GM19372 (cell line): ENCODE measurements around the gene RPS21.

ENCODE experiments used
- ATAC-seq: cut with Tn5 transposase; IDR thresholded peaks from one replicate; pipeline ENCODE4 v1.9.1; 2021; ENCODE audit warnings: mild to moderate bottlenecking, low read depth, moderate library complexity; ENCODE audit not compliant: unreplicated experiment

RPS21 gene

DNA sequence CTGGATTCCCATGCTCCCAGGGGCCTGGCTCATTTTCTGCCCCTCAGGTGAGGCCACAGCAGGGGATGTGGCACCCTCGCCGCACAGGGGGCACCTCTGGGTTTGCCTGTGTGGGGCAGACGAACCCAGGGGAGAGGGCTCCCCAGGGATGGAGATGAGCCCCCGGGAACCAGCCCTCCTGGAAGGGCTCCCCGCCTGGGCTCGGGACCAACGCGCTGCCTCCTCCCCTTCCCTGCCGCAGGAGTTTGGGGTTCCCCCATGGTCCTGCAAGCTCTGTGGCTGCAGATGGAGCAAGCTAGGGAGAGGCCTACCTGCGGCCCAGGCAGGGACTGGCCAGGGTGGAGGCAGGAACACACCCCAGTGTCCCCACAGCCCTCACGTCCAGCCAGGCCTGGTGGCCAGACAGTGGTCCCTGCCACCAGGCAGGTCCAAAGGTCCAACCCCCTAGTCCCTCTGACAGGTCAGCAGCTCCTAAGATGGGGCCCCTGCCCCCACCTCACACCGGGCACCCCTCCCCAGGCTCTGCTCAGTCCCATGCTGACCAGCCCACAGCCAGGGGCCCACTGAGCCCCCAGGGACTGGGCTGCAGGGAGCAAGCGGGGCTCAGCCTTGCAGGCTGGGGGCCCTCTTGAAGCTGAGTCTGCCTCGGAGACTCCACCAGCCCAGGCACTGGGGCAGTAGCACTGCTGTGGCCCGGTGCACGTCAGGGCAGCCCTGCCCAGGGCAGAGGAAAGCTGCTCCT is 33.4 kb upstream of the RPS21 start:
- no peak for ATAC-seq

DNA sequence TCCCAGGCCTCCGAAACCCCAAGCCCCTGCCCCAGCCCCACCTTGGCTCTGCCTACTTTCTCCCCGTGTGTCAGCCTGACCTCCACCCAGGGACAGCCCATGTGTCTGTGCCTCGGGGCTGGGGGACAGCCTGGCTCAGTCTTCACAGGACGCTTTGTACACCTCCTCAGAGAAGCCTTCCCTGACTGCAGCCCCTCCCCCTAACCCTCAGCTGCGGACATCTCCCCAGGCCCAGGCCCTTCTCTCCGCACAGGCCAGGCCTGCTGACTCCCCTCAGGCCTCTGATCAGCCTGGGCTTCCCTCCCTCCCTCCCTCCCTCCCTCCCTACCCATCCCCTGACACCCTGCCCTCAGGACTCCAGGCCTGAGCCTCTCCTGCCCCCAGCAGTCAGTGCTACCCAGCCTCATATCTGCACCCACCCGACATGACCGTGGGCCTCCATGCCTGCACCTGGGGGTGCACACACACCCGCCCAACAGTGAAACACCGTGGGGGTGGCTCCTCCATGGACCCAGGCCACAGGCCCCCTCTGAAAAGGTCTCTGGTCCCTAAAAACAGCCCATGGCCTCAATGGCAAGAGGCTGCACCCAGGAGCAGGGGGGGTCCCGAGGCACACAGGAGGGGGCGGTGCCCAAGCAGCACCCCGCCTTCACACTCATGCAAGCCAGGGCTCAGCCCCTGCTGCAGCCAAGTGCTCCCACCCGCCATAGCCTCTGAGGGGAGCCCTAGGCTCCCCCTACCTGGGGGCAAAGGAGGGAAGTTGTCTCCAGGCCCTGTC is 32.7 kb upstream of the RPS21 start:
- ATAC-seq, result no peak

DNA sequence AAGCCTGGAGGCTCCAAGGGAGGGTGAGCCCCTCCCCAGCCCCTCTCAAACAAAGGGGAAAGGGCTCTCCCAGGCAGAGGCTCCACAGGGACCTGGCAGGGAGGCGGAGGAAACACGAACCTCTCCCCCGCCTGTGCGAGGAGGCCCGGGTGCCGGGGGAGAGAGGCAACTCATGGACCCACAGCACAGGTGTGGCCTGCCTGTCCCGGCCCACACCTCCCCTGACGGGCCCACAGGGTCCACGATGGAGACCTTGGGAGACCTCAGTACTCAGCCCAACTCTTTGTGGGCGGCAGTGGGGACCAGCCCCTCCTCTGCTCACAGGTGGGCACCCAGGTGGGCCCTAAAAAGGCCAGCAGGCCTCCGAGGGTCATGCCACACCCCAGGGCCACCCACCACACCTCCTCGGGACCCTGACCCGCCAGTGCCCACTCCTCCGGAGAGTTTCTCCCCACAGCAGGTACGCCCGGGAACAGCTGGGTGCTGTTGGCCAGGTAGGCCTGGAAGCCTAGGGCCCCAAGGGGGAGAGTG is 32.0 kb upstream of the RPS21 start:
- ATAC-seq, result no peak

DNA sequence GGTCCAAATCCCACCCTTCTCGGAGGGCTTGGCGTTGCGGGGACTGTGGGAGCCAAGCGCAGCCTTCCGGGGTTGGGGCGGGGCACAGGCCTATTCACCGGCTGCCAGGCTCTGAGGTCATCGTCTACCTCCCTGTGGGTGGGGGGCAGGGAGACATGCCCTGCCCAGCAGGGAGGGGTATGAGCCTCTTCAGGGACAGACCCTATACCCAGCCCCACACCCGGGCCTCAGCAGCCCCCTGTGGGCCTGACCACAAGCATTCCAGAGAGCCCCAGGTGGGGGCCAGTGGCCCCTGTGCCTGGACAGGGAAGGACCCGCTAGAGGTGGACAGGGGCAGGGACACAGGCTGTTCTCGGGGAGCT is 31.4 kb upstream of the RPS21 start:
- ATAC-seq, result no peak

GRCh38 chr20:62355878-62356588 is 30.9 kb upstream of the RPS21 start:
- ATAC-seq, result no peak

DNA sequence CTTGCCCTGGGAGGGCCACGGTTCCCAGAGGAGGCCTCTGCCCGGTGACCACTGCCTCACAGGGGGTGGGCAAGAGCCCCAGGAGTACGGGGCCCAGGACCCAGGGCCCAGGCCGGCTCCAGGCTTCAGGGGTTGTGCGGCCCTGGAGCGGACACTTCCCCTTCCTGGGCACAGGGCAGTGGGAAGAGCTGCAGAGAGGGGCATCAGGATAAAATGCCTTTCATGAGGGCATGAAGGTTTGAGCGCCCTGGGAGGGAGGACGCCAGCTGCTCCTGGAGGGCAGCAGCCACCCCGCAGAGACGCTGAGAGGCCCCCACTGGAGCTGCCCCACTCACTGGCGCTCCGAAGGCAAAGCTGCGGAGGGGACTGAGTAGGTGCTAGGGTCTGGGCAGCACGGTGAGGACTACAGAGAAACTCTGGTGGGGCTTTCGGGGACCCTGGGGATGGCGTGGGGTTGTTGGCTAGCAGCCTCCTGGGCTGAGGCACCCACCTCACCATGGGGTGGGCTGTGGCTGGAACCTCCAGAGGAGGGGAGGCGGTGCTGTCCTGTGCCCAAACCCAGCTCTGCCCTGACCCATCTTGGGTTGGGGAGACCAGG is 30.2 kb upstream of the RPS21 start:
- ATAC-seq, result no peak

- no peak for ATAC-seq
Observed at GRCh38 chr20:62357187-62357667, 29.7 kb upstream of the RPS21 start.

- no peak for ATAC-seq
Observed at GRCh38 chr20:62357681-62358080, 29.2 kb upstream of the RPS21 start.

DNA sequence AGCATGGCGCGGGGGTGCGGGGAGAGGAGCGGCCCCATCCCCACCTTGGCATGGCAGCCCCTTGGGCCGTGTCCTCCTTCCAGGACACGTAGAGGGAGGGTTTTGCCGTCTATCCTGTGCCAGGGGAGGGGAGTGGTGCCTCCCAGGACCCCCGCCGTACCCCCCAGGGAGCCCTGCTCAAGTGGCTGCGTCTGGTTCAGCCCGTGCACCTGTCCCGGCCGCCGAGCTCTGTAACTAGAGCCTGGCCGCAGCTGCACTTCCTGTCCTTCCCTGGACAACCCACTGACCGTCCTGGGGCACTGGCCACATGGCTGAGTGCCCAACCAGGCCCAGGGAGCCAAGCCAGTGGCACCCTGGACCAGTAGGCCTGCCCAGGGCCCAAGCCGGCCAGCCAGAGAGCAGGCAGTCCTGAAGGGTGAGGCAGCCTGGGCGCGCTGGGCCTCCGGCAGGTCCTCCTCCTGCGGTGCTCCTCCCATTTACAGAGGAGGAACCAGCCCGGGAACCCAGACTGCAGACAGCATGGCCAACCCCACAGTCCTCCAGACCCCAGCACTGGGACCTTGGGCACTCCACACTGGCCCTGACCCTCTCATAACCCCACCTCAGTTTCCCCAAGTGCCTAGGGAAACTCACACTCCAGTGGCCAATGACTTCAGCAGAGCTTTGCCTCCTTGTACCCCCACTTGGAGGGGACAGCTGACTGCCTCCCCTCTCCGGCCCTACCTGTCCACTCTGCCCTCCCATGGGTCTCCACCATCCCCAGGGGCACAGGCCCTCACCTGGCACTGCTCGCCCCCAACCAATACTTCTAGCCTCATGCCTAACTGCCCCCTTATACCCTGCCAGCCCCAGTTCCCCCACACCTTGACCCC is 28.5 kb upstream of the RPS21 start:
- no peak for ATAC-seq

DNA sequence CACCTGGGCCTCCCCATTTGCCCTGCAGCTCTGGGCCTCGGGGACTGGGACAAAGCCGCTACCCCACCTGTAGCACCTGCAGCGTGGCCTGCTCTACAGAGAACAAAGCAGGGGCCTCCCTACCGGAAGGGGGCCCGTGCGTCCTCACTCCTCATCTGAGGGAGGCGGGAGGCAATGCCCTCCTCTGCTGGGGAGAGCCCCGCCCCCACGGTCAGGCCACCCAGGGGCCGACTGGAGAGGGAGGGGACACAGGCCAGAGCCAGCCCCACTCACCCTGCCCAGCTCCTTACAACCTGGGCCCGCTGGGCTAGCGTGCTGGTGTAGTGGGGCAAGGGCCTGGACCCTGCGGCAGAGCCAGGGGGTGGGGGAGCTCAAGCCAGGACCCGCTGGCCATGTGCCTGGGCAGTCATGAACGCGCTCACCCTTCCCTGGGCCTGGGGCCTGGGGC is 27.8 kb upstream of the RPS21 start:
- ATAC-seq, result no peak

DNA sequence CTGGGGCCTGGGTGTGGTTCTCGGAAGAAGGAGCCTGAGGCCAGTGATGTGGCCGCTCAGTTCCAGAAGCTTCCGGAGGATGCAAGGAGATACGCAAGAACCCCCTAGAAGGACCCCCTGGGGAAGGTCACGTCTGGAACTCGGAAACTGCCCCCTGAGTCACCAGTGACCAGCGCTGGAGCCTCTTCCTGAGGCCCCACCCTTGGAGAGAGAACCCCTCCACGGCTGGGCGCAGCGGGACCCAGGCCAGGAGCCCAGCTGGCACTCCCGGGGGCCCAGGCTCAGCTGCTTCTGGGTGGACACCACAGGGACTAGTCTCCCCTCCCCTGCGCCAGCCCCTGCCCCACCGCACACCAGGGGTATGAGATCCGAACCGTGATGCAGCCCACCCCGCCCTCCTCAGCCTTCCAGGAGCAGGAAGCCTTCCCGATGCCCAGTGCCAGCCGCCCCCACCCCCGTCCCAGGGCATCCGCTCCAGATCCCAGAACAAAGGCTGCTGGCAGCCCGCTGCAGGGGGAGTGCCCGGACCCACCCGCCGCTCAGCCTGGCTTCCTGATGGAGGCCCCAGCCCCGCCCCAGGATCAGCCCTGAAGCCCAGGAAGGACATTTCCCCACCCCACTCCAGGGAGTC is 27.3 kb upstream of the RPS21 start:
- ATAC-seq, result no peak

- ATAC-seq, result no peak
Observed at GRCh38 chr20:62360854-62361798, 25.8 kb upstream of the RPS21 start.

GRCh38 chr20:62361799-62362589 is 24.9 kb upstream of the RPS21 start:
- ATAC-seq, result no peak

DNA sequence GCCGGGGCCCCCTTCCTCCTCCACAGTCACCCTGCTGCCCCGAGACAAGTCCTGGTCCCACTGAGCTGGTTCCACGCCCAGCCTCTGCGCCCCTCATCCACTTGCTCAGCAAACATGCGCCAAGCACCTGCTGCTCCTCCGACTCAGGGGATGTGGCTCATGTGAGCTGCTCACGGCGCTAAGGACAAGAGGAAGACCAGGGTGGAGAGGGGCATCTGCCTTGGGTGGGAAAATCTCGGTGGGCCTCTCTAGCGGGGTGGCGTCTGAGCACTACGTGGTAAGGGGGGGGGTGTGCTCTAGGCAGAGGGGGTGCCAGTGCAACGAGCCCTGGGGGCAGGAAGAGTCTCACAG is 24.3 kb upstream of the RPS21 start:
- no peak for ATAC-seq

DNA sequence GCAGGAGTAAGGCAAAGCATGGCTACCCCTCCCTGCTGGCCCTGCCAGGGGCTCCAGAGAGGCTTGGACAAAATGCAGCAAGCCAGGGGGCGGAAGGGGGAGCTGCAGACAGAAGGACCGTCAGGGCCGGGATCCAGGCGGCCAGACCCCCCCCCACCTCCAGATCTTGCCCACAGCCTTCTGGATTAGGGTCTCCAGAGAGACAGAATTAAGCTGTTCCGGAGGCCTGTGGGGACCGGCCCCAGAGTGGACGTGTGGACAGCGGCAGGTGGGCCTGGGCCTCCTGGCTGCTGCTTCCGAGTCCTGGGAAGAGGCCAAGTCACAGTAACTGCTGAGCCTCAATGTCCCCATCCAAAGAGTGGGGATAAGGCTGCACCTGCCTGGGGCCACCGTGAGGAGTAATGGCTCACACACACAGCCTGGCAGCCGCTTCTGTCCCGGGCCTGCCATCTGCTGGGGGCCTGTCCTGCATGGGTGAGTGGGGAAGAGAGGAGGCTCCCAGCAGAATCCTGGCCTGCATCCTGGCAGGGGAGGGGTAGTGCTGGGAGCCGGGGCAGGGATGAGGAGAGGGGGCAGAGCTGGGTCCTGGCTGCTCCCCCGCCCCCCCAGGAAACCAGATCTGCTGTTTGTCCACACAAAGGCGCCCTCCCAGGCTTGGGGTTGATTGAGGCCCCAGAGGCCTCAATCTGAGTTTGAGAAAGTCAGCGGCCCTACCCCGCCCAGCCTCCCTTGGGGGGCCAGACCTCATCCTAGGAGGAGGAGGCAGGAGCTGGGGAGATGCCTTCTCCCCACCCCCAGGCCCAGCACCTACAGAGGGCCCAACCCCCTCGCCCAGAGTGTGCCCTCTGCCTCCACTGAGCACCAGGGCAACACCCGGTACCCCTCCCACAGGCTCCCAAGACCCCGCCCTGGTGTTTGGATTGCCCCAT is 23.6 kb upstream of the RPS21 start:
- no peak for ATAC-seq
